Measurements from ENCODE around the gene GNAI2.

The GNAI2 gene

GRCh38 chr3:50233176-50233575, 2.8 kb upstream of the GNAI2 start:
- no peak for DNase-seq (ENCODE audit: insufficient read length, low spot score)
- FAIRE-seq = no peak
- TF ChIP-seq CTCF (IDR thresholded peaks at IDR 0.05; ENCODE audit: insufficient read depth, missing control alignments) = no peak

- no peak for FAIRE-seq
- DNase-seq (ENCODE audit: insufficient read length, low spot score) = no peak
- TF ChIP-seq CTCF (IDR thresholded peaks at IDR 0.05; ENCODE audit: insufficient read depth, missing control alignments) = no peak
These were observed 604 bp downstream of the GNAI2 start for GRCh38 chr3:50236484-50237132.

GRCh38 chr3:50237133-50237651, 1.2 kb downstream of the GNAI2 start:
- TF ChIP-seq CTCF (IDR thresholded peaks at IDR 0.05; ENCODE audit: insufficient read depth, missing control alignments) = no peak
- FAIRE-seq = no peak
- DNase-seq (ENCODE audit: insufficient read length, low spot score) = no peak

- DNase-seq (ENCODE audit: insufficient read length, low spot score) = no peak
- no peak for TF ChIP-seq CTCF (IDR thresholded peaks at IDR 0.05; ENCODE audit: insufficient read depth, missing control alignments)
These were observed 1.9 kb downstream of the GNAI2 start for GRCh38 chr3:50237754-50238548.

GRCh38 chr3:50238549-50239026, 2.6 kb downstream of the GNAI2 start:
- TF ChIP-seq CTCF (IDR thresholded peaks at IDR 0.05; ENCODE audit: insufficient read depth, missing control alignments) = no peak
- FAIRE-seq = no peak
- no peak for DNase-seq (ENCODE audit: insufficient read length, low spot score)

More at GRCh38 chr3:50237754-50238548, 1.9 kb downstream of the GNAI2 start:
- FAIRE-seq = no peak

GRCh38 chr3:50239649-50240048, 3.6 kb downstream of the GNAI2 start:
- no peak for FAIRE-seq
- TF ChIP-seq CTCF (IDR thresholded peaks at IDR 0.05; ENCODE audit: insufficient read depth, missing control alignments) = no peak

More at GRCh38 chr3:50239649-50240048, 3.6 kb downstream of the GNAI2 start:
- DNase-seq (ENCODE audit: insufficient read length, low spot score) = no peak

Data from D721Med (cell line).